T47D (cell line): Measurements from ENCODE around the gene SPOPL.
"Not testable (repeated sequence)": the region's sequence is repeated elsewhere in the genome, so short reads cannot be mapped to it uniquely, and the experiment has no call there.

Experiments
- DNase-seq, 2 experiments: peaks; one replicate each; pipeline versions ENCODE4 v3.0.0 to v3.0.0-alpha.2; 2011 to 2012; ENCODE audit warnings: low read depth in 1 of 2, low spot score in 1 of 2
- JUND ChIP-seq: IDR thresholded peaks from 2 replicates; pipeline ENCODE4 v1.6.1; 2012; ENCODE audit warnings: low read depth
- in situ Hi-C: cut with HindIII; loops from 2 replicates; pipeline ENCODE4 v1.10.0; 2016; ENCODE audit warnings: low sequenced_read_pairs, low pct_unique_long_range_greater_than_20kb

The SPOPL gene

GRCh38 chr2:138516030-138516704 is 14.6 kb downstream of the SPOPL start:
- in situ Hi-C loops: no loop called here
- no peak for TF ChIP-seq JUND
- no peak for DNase-seq

- no peak for DNase-seq
- in situ Hi-C loops: no loop called here
- no peak for TF ChIP-seq JUND
Observed at GRCh38 chr2:138518860-138519259, 17.3 kb downstream of the SPOPL start.

- no peak for DNase-seq
- in situ Hi-C loops: no loop called here
- no peak for TF ChIP-seq JUND
Observed at GRCh38 chr2:138521821-138522220, 20.3 kb downstream of the SPOPL start.

- no peak for TF ChIP-seq JUND
- no peak for DNase-seq
- in situ Hi-C loops: no loop called here
Observed at GRCh38 chr2:138522556-138522955, 21.0 kb downstream of the SPOPL start.

- in situ Hi-C loops, DNase-seq: not testable (repeated sequence)
Observed at GRCh38 chr2:138523018-138523672, 21.6 kb downstream of the SPOPL start.

GRCh38 chr2:138523673-138524042 is 22.1 kb downstream of the SPOPL start:
- DNase-seq, in situ Hi-C loops: not testable (repeated sequence)

- in situ Hi-C loops, DNase-seq: not testable (repeated sequence)
Observed at GRCh38 chr2:138524353-138524752, 22.8 kb downstream of the SPOPL start.

- DNase-seq: no peak
- no peak for TF ChIP-seq JUND
- in situ Hi-C loops: no loop called here
Observed at GRCh38 chr2:138531913-138532312, 30.3 kb downstream of the SPOPL start.

GRCh38 chr2:138534791-138535190 is 33.2 kb downstream of the SPOPL start:
- no peak for TF ChIP-seq JUND
- in situ Hi-C loops: no loop called here
- no peak for DNase-seq

- TF ChIP-seq JUND: no peak
- in situ Hi-C loops: no loop called here
- DNase-seq: no peak
Observed at GRCh38 chr2:138536302-138536701, 34.7 kb downstream of the SPOPL start.

GRCh38 chr2:138536740-138537139 is 35.2 kb downstream of the SPOPL start:
- DNase-seq: no peak
- in situ Hi-C loops: no loop called here
- TF ChIP-seq JUND: no peak

- DNase-seq: no peak
- in situ Hi-C loops: no loop called here
- no peak for TF ChIP-seq JUND
Observed at GRCh38 chr2:138537170-138537915, 35.8 kb downstream of the SPOPL start.

- DNase-seq, in situ Hi-C loops: not testable (repeated sequence)
Observed at GRCh38 chr2:138544206-138544605, 42.6 kb downstream of the SPOPL start.
